ENCODE measurements around the gene CNPY1. TPM values are rescaled to one million over a fixed set of nuclear protein-coding genes. Genes with fewer than 3 reads are reported as not detected.

CNPY1 gene
- total and polyA plus RNA-seq, 4 donors = not detected

GRCh38 chr7:155543926-155544325 lies 2.4 kb downstream of the CNPY1 start:
- Histone ChIP-seq H3K36me3 (ENCODE audit: control insufficient read depth in 4 of 4, insufficient read depth in 4 of 4, low read length in 4 of 4) (no peaks in the 10 kb centered on the region), H3K27ac (ENCODE audit: low read depth in 1 of 2, low read length in 1 of 2) (no peak overlapping the region), H3K9me3 (ENCODE audit: control insufficient read depth in 4 of 4, insufficient read depth in 3 of 4, low read length in 3 of 4) (no peaks in the 10 kb centered on the region), H3K4me3 (no peak overlapping the region), H3K4me1 (ENCODE audit: control insufficient read depth in 5 of 5, insufficient read depth in 5 of 5, low read length in 5 of 5) (peaks cover 0 to 12% (median 0%) of the 10 kb centered on the region in 5 donors), H3K27me3 (ENCODE audit: control insufficient read depth in 3 of 3, insufficient read depth in 3 of 3, low read length in 2 of 3) (peaks cover 0 to 13% (median 7%) of the 10 kb centered on the region in 3 donors), H3K9ac (ENCODE audit: insufficient read depth in 1 of 2, low read length in 2 of 2) (no peak overlapping the region)
- DNase-seq (no peak), ATAC-seq (ENCODE audit: insufficient read depth, low FRiP score) (no peak)
- WGBS, 2 donors = 87 to 91% methylated on average over 9 of the region's 9 CpGs
- TF ChIP-seq CTCF (IDR thresholded peaks at IDR 0.05; ENCODE audit: control extremely low read depth, extremely low read depth) = no peak

GRCh38 chr7:155543011-155543876 lies 3.1 kb downstream of the CNPY1 start:
- H3K9ac ChIP-seq (ENCODE audit: insufficient read depth in 1 of 2, low read length in 2 of 2) = no peak overlapping the region
- ATAC-seq (ENCODE audit: insufficient read depth, low FRiP score) = no peak
- no peak for TF ChIP-seq CTCF (IDR thresholded peaks at IDR 0.05; ENCODE audit: control extremely low read depth, extremely low read depth)
- H3K4me1 ChIP-seq (ENCODE audit: control insufficient read depth in 5 of 5, insufficient read depth in 5 of 5, low read length in 5 of 5) = peaks cover 0 to 12% (median 0%) of the 10 kb centered on the region in 5 donors
- no peaks in the 10 kb centered on the region for H3K9me3 ChIP-seq (ENCODE audit: control insufficient read depth in 4 of 4, insufficient read depth in 3 of 4, low read length in 3 of 4)
- 74 to 83% methylated on average over 21 of the region's 21 CpGs for WGBS, 2 donors
- peak; percentile 62 to 74 (median 63) for DNase-seq
- no peaks in the 10 kb centered on the region for H3K36me3 ChIP-seq (ENCODE audit: control insufficient read depth in 4 of 4, insufficient read depth in 4 of 4, low read length in 4 of 4)
- H3K27me3 ChIP-seq (ENCODE audit: control insufficient read depth in 3 of 3, insufficient read depth in 3 of 3, low read length in 2 of 3) = peaks cover 0 to 17% (median 7%) of the 10 kb centered on the region in 3 donors
- no peak overlapping the region for H3K27ac ChIP-seq (ENCODE audit: low read depth in 1 of 2, low read length in 1 of 2)
- no peak overlapping the region for H3K4me3 ChIP-seq

GRCh38 chr7:155541986-155542675 lies 4.2 kb downstream of the CNPY1 start:
- DNase-seq = no peak
- no peak for TF ChIP-seq CTCF (IDR thresholded peaks at IDR 0.05; ENCODE audit: control extremely low read depth, extremely low read depth)
- WGBS, 2 donors = 64 to 78% methylated on average over 19 of the region's 19 CpGs

More at GRCh38 chr7:155541986-155542675, 4.2 kb downstream of the CNPY1 start:
- Histone ChIP-seq H3K36me3 (ENCODE audit: control insufficient read depth in 4 of 4, insufficient read depth in 4 of 4, low read length in 4 of 4) (no peaks in the 10 kb centered on the region), H3K27ac (ENCODE audit: low read depth in 1 of 2, low read length in 1 of 2) (no peak overlapping the region), H3K4me3 (no peak overlapping the region), H3K9me3 (ENCODE audit: control insufficient read depth in 4 of 4, insufficient read depth in 3 of 4, low read length in 3 of 4) (no peaks in the 10 kb centered on the region), H3K27me3 (ENCODE audit: control insufficient read depth in 3 of 3, insufficient read depth in 3 of 3, low read length in 2 of 3) (peaks cover under 1 to 17% (median 7%) of the 10 kb centered on the region in 3 donors), H3K4me1 (ENCODE audit: control insufficient read depth in 5 of 5, insufficient read depth in 5 of 5, low read length in 5 of 5) (peaks cover 0 to 12% (median 0%) of the 10 kb centered on the region in 5 donors), H3K9ac (ENCODE audit: insufficient read depth in 1 of 2, low read length in 2 of 2) (no peak overlapping the region)
- no peak for ATAC-seq (ENCODE audit: insufficient read depth, low FRiP score)
